Activated CD4-positive, alpha-beta T cell treated with anti-CD3 and anti-CD28 coated beads, Interleukin-2, amount 50 U/mL, for 1 hour (primary cell): ENCODE data around the gene MRPL58.
A peak's percentile ranks its signal among the peaks of the same experiment; 100 is the strongest.
"Not testable (repeated sequence)": the region's sequence is repeated elsewhere in the genome, so short reads cannot be mapped to it uniquely, and the experiment has no call there.

Experiments
- DNase-seq: peaks from one replicate; pipeline ENCODE4 v3.0.0-alpha.2; 2020

Gene MRPL58

DNA sequence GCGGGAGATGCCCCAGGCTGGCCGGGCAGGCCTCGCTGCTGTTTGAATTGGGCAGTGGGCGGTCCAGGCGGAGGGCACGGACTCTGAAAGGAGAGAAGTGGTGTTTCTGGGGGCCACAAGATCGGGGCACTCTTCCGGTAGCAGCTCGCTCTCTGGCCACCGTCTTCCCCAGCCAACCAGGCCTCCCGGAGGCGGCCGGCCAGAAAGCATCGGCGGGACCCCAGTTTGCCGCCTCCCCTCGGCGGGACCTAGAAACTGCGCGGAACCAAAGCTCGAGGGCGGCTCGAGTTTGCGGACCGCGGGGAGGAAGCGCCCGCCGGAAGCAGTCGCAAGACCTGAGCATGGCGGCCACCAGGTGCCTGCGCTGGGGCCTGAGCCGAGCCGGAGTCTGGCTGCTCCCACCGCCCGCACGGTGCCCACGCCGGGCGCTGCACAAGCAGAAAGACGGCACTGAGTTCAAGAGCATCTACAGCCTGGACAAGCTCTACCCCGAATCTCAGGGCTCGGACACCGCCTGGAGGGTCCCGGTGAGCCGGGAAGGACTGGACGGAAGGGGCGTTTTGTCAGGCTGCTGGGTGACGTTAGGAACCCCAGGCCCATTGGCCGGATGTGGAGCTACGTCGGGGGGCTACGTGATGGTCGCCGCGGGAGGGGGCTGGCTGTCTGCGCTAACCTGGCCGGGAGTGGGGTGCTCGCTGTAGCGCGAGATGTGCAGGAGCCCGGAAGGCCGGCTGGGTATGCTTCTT lies at the start of gene MRPL58:
MRPL58 (plus strand) TSS at position 325 of the 746 bp plus-strand sequence; CDS start at position 342, 17 bp downstream.
- DNase-seq: peak; percentile 75

DNA sequence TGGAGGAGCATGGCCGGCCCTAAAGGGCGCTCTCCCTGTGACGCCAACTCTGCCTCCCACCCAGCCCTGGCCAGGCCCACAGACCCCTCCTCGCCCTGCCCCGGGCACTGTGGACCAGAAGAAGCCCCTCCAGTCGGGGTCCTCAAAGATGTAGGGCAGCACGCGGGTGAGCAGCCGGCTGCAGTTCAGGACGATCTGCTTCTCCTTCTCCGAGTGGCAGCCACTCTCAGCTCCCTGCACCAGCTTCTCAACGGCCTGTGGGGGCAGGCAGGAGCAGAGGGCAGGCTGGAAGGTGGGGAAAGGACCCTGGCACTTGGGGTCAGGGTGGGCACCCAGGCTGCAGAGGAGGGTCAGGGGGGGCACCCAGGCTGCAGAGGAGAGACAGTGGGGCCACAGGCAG lies 48.8 kb upstream of the MRPL58 start:
- DNase-seq: no peak

DNA sequence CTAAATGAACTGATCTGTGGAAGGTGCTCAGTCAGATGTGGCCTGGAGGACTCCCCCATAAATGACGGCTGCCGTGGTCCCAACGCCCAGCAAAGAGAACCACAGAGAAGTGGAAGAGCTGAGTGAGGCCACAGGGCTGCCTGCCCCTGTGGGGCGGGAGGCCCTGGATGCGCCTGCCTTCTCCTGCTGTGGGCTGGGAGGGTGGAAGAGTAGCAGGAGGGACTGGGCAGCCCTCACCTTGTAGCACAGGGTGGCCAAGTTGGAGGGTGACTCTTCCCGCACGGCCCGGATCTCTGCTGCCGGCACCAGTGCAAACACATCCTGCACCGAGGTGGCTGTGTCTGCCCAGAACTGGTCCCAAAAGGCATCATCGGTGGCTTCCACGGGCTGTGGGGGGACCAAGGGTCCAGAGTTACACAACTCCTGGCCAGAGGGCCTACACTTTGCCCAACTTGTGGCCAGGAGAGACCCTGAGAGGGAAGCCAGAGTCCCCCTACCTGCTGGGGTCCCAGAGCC lies 48.2 kb upstream of the MRPL58 start:
- no peak for DNase-seq

DNA sequence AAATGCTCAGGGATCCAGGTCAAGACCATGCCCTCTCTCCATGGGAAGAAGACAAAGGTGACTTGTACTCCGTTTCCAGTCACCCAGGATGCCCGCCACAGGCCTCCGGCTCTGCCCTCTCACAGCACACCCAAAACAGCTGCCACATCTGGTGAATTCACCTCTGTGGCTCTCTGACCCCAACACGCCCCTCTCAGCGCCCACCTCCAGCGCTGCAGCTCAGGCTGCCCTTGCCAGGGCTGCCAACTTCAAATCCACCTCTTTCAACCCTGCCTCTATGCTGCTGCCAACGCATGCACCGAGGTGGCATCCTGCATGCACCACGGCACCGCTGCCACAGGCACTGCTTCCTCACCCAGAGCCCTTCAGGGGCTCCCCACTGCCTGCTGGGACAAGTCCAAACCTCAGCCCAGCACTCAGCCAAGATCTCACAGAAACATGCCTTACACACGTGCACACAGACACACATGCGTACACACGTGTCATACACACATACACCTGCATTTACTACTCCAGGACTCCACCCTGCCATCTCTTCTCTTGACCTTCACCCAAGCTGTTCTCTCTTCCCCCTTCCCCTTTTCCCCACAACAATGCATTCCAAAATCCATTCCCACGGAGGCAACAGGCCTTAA lies 47.4 kb upstream of the MRPL58 start:
- no peak for DNase-seq

DNA sequence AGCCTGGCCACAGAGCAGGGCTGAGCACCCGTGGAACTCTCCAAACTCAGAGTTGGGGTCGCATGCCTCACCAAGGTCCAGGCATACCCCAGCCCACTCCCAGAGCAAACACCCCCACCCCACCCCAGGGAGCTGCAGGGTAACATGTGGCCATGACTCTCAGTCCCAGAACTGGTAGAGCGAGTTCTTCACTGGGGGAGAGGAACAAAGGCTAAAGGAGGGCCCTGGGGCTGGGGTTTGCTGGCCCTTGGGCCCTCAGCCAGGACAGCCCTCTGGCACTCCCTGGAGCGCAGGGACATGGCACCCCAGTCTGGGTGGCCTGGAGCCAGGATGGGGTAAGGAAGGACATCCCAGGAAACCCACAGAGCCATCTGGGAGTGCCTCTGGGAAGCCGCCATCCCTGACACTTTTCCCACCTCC lies 44.1 kb upstream of the MRPL58 start:
- DNase-seq: no peak

DNA sequence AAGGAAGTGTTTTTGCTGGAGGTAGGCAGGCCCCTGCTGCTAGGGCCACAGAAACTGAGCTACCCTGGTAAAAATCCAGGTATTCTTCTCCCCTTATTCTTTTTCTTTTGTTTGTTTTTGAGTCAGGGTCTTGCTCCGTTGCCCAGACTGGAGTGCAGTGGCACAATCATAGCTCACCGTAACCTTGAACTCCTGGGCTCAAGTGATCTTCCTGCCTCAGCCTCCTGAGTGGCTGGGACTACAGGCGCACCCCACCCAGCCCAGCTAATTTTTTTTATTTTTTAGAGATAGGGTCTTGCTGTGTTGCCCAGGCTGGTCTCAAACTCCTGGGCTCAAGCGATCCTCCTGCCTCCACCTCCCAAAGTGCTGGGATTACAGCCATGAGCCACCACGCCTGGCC lies 43.0 kb upstream of the MRPL58 start:
- not testable (repeated sequence) for DNase-seq

DNA sequence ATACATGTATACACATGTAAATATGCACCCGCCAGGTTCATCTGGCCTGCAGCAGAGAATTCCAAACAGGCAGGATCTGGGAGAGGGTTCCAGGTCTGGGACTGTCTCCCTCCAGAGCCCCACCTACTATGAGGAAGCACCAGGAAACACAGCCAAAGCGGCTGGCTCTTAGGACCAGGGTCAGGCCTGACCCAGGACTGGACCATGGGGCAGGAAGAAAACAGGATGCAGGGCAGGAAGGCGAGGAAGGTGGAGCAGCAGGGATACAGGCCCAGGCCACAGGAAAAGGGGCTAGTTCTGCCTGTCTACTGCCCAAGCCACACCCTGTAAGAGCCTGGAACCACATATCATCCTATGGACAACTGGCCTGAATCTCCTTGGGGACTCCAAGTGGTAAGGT lies 42.1 kb upstream of the MRPL58 start:
- DNase-seq: no peak

DNA sequence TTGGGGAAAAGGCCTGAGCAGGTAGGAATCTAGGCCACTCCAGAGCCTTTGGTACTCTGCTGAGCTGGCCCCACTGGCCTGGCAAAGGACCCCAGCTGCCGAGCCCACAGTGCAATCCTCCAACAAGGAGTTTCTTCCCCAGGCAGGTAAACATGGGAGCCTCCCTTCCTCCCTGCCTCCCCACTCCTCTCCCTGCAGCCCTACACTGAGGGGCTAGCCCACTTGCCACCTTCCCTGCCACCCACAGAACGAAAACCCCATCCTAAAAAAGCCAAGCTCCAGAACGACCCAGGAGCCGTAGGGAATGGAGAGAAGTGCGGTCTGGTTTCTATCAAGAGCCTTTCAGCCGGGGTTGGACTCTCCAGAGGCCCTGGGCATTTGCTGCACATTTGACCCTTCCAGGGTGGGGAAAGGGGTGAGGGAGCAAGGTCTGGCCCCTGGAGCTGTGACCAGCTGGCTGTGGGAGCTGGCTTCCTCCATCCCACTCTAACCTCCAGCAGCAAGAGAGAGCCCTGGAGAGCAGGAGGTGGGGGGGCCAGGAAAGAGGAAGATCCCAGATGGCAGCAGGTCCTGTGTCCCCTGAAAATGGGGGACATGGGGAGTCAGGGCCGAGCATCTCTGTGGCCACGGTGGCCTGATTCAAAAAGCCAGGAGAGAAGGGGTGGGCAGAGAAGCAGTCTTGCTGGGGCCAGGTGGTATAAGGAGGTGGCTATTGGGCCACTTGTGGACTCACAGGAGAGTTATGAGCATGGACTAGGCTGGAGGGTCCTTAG lies 41.2 kb upstream of the MRPL58 start:
- DNase-seq: no peak

DNA sequence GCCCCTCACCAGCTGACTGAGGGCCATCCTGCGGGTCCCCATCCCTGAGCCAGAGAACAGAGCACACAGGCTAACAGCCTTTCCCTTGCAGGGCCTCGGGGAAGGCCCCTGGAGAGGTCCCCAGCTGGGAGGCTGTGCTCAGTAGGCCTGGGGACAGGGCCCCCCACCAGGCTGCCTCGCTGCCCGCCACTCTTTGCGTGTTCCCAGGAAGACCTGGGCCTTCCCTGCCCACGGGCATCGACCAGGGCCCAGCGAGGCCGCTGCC lies 40.7 kb upstream of the MRPL58 start:
- DNase-seq: no peak

DNA sequence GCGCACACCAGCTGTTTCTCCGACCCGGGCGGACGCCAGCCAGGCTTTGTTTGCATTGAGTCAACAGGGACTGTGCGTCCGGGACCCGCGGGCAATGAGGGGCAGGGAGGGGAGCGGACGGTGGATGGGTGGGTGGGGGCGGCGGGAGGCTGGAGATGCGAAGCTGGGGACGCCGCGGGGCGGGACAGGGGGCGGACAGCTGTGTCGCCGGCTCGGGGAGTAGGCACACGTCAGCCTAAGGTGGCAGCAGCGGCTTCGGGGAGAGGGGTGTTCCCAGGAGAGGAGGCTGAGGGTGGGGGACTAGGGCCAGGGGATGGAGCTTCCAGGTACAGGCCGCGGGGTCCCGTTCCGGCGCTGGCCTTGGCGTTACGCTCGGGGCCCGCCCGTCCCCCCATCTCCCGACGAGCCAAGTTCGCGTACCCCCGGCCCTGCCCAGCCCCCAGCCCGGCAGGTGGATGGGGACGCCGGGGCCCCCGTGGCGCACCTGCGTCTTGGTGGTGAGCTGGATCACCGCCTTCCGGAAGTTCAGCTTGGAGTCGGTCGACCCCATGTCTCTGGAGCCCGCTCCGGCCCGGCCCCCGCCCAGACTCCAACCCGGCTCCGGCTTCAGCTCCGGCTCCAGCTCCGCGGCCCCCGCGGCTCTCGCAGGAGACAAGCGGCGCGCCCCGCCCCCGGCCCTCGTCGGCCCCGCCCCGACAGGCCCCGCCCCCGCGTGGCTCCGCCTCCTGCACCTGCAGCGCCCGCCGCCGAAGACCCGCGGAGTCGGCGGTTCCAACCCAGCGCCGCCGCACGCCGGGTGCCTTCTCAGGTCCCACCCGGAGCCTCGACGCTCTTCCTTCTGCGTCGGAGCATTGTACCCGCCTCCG lies 40.1 kb upstream of the MRPL58 start, which contains the start of gene HID1:
HID1 (minus strand) TSS at position 653 of the 866 bp plus-strand sequence; CDS start at position 550, 103 bp downstream.
- peak; percentile 83 for DNase-seq

DNA sequence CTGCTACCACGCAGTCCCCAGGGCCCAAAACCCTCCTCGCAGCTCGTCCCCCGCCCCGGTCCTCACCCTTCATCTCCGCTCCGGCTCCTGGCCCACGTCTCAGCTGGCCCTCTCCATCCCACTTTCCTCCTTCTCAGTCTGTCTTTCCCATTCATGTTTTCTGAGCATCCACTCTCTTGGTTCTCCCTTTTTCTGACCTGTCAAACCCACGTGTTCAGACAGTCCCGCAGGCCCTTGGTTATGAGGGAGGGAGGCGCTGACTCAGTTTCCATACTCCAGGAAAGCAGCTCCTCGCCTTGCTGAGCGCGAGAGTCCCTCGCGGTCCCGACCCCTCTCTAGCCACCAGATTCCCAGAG lies 39.5 kb upstream of the MRPL58 start:
- DNase-seq: no peak

DNA sequence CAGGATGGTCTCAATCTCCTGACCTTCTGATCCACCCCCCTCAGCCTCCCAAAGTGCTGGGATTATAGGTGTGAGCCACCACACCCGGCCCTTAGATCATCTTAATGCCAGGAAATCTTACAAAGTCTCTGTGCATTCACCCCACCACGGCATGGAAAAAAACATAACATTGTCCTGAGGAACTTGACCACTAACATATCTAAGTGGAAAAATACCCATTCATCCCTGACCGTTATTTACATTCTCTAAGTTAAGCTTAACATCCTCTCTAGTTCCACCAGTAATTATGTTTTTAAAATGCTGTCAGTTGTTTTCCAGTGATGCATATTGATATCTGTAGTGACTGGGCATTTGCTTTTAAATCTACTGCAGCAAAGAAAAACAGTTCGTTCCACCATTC lies 36.5 kb upstream of the MRPL58 start:
- no peak for DNase-seq

DNA sequence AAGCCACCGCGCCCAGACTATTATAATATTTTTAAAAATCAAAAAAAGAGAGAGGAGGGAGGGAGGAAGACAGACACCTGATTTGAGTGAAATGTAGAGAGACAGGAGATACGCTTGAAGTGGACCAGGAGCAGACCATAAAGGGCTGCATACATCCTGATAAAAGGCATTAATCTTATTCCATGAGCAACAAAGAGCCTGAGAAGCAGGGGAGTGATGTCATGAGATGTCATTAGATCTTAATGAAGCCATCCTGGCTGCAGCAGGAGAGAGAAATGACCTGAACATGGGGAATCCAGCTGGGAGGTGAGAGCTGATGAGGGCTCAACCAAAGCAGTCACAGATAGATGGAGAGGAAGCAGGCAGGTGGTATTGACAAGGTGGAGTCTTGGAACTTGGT lies 34.7 kb upstream of the MRPL58 start:
- no peak for DNase-seq

DNA sequence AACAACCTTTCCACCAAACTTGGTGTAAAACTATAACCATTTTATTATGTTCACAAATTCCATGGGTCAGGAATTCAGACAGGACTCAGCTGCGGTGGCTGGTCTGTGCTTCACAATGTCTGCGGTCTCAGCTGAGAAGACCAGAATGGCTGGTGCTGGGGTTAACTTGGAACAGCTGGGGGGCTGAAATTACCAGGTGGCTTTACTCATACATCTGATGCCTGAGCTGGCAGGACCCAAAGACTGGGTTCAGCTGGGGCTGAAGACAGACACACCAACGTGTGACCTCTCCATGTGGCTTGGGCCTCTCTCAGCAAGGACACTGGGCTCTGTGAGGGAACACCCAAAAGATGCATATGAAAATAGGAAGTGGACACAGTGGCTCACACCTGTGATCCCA lies 34.2 kb upstream of the MRPL58 start:
- DNase-seq: no peak

DNA sequence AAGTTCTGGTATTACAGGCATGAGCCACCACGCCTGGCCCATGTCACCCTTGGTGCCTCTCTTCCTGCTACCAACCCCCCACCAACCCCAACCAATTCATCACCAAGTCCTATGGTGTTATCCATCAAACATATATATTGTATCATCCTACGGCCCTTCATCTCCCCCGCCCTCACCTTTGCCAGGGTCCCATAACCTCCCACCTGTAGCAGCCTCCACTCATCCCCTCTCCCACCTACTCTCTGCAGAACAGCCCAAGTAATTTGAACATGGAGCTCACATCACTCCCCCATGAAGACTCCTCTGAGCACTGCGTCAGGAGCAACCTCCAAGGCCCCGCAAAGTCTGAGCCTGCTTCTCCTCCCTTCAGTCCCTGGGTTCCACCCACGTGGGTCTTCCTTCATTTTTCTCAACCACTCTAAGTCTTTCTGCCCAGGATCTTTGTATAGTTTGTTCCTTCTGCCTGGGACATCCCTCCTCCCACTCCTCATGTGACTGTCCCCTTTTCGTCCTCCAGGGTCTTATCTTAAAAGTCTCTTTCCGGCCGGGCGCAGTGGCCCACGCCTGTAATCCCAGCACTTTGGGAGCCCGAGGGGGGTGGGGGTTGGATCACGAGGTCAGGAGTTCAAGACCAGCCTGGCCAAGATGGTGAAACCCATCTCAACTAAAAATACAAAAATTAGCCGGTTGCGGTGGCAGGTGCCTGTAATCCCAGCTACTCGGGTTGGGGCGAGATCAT lies 32.9 kb upstream of the MRPL58 start:
- no peak for DNase-seq

DNA sequence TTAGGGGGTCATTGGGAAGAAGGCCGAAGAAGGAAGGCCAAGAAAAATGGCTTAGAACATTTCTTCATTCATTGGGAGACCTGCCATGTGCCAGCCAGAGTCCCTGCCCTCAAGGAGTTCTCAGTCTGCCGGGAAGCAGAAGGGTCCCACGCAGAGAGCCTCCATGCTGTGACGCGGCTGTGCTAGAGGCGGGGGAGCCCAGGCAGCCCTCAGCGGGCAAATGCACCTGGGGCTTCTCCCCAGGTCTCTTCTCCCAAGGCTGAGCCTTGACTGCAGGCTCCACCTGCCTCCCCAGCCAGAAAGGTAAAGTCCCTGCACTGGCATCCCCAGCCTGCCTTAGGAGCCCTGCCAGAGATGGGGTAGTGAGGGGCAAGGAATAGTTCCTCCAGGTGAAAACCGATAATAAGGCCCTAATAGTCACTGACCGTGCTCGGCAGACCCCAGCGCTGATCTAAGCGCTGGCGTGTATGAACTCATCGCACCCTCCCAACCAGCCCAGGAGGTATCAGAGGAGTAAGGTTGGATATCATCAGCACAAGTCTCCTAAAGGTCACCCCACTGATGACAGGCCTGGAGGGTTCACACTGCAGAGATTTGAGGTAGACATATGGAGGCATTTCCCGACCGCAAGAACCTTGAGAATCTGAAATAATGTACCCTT lies 31.0 kb upstream of the MRPL58 start:
- DNase-seq: no peak

DNA sequence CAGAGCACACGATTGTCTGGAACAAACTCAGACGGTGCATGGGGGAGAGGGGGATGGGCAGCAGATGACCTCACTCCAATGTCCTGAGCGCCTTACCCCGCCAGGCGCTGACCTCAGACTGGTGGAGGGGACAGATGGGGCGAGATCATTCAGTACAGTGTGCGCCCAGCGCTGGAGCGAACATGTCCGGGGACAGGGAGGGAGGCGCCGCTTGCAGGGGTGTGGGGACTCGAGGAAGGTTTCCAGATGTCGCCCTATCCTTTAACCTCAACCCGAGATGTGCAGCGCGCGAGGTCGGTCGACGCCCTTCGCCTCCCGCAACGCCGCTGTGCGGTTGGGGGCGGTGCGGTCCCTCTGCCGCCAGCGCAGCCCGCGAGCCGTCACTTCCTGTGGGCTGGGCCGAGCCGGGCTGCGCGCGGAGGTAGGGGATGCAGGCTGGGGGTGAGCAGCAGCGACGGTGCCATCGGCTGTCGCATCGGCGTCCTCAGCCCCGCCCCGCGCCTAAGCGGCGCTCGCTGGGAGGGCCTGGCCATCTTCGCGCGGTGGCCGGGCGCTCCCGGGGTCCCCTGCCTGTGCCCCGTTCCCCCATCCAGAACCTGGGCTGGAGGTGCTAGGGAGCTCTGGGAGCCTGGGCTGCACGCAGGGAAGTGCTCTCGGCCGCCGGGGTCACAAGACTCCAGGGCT lies 30.3 kb upstream of the MRPL58 start:
- peak; percentile 76 for DNase-seq

DNA sequence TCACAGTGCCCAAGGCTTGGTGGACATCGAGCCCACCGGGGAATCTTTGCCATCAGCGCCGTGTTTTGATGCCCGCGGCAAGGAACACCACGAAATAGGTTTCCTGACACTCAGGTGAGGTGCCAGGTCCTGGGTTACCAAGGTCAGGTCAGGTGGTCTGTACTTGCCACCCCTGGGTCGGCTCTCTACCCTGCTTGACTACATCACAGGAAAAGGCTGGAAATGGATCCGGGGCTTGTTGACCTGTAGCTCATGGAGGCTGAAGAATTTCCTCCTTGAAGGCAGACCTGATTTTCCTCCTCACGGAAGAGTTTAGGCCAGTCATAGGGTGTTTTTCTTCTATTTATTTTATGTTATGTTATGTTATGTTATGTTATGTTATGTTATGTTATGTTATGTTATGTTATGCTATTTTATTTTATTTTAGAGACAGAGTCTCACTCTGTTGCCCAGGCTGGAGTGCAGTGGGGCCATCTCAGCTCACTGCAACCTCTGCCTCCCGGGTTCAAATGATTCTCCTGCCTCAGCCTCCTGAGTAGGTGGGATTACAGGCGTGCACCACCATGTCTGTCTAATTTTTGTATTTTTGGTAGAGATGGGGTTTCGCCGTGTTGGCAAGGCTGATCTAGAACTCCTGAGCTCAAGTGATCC lies 29.7 kb upstream of the MRPL58 start:
- not testable (repeated sequence) for DNase-seq

DNA sequence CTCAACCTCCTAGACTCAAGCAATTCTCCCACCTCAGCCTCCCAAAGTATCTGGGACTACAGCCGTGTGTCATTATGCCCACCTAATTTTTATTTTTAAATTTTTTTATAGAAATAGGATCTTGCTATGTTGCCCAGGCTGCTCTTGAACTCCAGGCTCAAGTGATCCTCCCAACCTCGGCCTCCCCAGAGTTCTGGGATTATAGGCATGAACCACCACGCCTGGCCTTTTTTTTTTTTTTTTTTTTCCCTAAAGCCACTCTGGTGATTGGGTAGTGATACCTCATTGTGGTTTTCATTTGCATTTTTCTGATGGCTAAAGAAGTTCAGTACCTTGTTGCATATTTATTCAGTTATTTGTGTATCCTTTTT lies 26.3 kb upstream of the MRPL58 start:
- no peak for DNase-seq

DNA sequence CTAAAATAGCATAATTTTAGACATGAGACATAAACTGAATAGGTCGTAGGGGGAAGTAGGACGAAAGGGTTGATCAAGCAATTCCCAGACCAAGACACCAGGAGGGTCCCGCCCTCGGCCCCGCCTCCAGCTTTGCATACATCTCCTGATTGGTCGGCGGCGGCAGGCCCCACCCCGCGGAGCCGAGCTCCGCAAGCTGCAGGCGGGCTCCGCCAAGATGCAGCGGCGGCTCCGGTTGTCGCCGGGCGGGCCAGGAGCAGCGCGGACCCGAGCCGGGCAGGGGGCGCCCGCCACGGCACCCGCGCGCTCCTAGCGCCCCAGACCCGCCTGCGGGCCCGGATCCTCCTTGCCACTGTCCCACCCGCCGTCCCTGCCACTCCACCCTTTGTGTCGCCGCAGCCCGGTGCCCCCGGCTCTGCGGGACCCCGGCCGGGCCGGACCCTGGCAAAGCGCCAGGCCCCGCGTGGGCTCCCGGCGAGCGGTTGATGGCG lies 25.0 kb upstream of the MRPL58 start, which contains the start of gene CDR2L:
CDR2L (plus strand) TSS at position 215 of the 491 bp plus-strand sequence. CDS start 412 bp downstream, outside the sequence.
- DNase-seq: peak; percentile 92
